IMR-90 (cell line): ENCODE measurements around the gene WBP2NL. TPM values are rescaled to one million over a fixed set of nuclear protein-coding genes. Genes with fewer than 3 reads are reported as not detected.

Source experiments
- ATAC-seq: fragments of 200-7000 bp; cut with Tn5 transposase; 2 replicates; pipeline ENCODE4 v1.9.1; 2020; ENCODE audit warnings: low read depth, mild to moderate bottlenecking, moderate library complexity
- BruUV-seq: library from RNA; stranded (reverse); fragments of 400-500 nt; replicated peaks from 2 replicates; lab custom pipeline; 2021; lab: Mats Ljungman, UMichigan
- CTCF ChIA-PET: fragments of 300-600 bp; formaldehyde crosslinking; extraction: SDS; loops from one replicate; lab custom pipeline; 2021; ENCODE audit warnings: antibody characterized with exemption; lab: Yijun Ruan, JAX
- POLR2A ChIA-PET: fragments of 300-600 bp; sonication (Branson Sonifier 250); formaldehyde crosslinking; loops from one replicate; lab custom pipeline; 2022; ENCODE audit warnings: antibody characterized with exemption; ENCODE audit not compliant: unreplicated experiment; lab: Charles Lee
- DNase-seq: peaks from one replicate; pipeline ENCODE4 v3.0.0; 2013
- H2AFZ ChIP-seq: replicated peaks from 2 replicates; pipeline ENCODE3; 2013; ENCODE audit warnings: low read length, mild to moderate bottlenecking; ENCODE audit not compliant: poor library complexity
- H2AK5ac ChIP-seq: 2 replicates; pipeline ENCODE4 v1.6.1; 2013; ENCODE audit warnings: low read depth, low read length, inconsistent platforms
- H2AK9ac ChIP-seq: replicated peaks from 2 replicates; pipeline ENCODE3; 2013; ENCODE audit warnings: mild to moderate bottlenecking, low read depth, low read length, moderate library complexity; ENCODE audit not compliant: poor library complexity
- H2BK120ac ChIP-seq: 2 replicates; pipeline ENCODE4 v1.6.1; 2013; ENCODE audit warnings: low read depth, low read length, inconsistent platforms
- H2BK15ac ChIP-seq: 3 replicates; pipeline ENCODE4 v1.6.1; 2013; ENCODE audit warnings: low read depth, low read length, inconsistent platforms
- H2BK20ac ChIP-seq: 2 replicates; pipeline ENCODE4 v1.6.1; 2013; ENCODE audit warnings: low read depth, mild to moderate bottlenecking, inconsistent platforms, low read length, moderate library complexity
- H2BK5ac ChIP-seq: 2 replicates; pipeline ENCODE4 v1.6.1; 2013; ENCODE audit warnings: mild to moderate bottlenecking, low read depth, low read length, inconsistent platforms; ENCODE audit not compliant: poor library complexity, severe bottlenecking
- H3K14ac ChIP-seq: replicated peaks from 2 replicates; pipeline ENCODE4 v1.6.1; 2013; ENCODE audit warnings: low read depth, low read length, inconsistent platforms
- H3K18ac ChIP-seq: 2 replicates; pipeline ENCODE4 v1.6.1; 2013; ENCODE audit warnings: low read depth, low read length, control low read depth
- H3K23ac ChIP-seq: 2 replicates; pipeline ENCODE4 v1.6.1; 2013; ENCODE audit warnings: low read depth, low read length, inconsistent platforms
- H3K27ac ChIP-seq: 2 replicates; pipeline ENCODE4 v1.5.1; 2013; ENCODE audit warnings: mild to moderate bottlenecking, control low read depth, low read length; ENCODE audit not compliant: insufficient read depth
- H3K27me3 ChIP-seq: 2 replicates; pipeline ENCODE4 v1.6.1; 2013; ENCODE audit warnings: low read length; ENCODE audit not compliant: control insufficient read depth, insufficient read depth
- H3K36me3 ChIP-seq: 2 replicates; pipeline ENCODE4 v1.6.1; 2013; ENCODE audit warnings: low read length, mixed read lengths; ENCODE audit not compliant: control insufficient read depth, insufficient read depth
- H3K4ac ChIP-seq: 2 replicates; pipeline ENCODE4 v1.6.1; 2013; ENCODE audit warnings: low read depth, low read length, inconsistent platforms
- H3K4me1 ChIP-seq: 2 replicates; pipeline ENCODE4 v1.6.1; 2013; ENCODE audit warnings: low read length, mixed read lengths; ENCODE audit not compliant: control insufficient read depth, insufficient read depth
- H3K4me2 ChIP-seq: 2 replicates; pipeline ENCODE4 v1.6.1; 2013; ENCODE audit warnings: low read depth, mild to moderate bottlenecking, control low read depth, low read length, moderate library complexity
- H3K4me3 ChIP-seq: 2 replicates; pipeline ENCODE4 v1.5.1; 2013; ENCODE audit warnings: low read depth, mild to moderate bottlenecking, control low read depth, low read length, moderate library complexity; ENCODE audit not compliant: insufficient read depth
- H3K56ac ChIP-seq: 2 replicates; pipeline ENCODE4 v1.6.1; 2013; ENCODE audit warnings: low read length, inconsistent platforms; ENCODE audit not compliant: insufficient read depth; ENCODE audit errors: extremely low read depth
- H3K79me1 ChIP-seq, 2 experiments: 2 replicates each; pipeline ENCODE4 v1.6.1; 2013; ENCODE audit warnings: low read length in 2 of 2, inconsistent platforms in 1 of 2, low read depth in 1 of 2
- H3K9ac ChIP-seq: 2 replicates; pipeline ENCODE4 v1.6.1; 2013; ENCODE audit warnings: low read depth, low read length, control low read depth
- H3K9me1 ChIP-seq: 2 replicates; pipeline ENCODE4 v1.6.1; 2013; ENCODE audit warnings: low read length, inconsistent platforms; ENCODE audit not compliant: insufficient read depth
- H3K9me3 ChIP-seq: 2 replicates; pipeline ENCODE4 v1.6.1; 2013; ENCODE audit warnings: low read length; ENCODE audit not compliant: control insufficient read depth, insufficient read depth
- H4K20me1 ChIP-seq: 2 replicates; pipeline ENCODE4 v1.6.1; 2013; ENCODE audit warnings: low read length, inconsistent platforms; ENCODE audit not compliant: insufficient read depth
- H4K5ac ChIP-seq: 2 replicates; pipeline ENCODE4 v1.6.1; 2013; ENCODE audit warnings: mild to moderate bottlenecking, low read depth, low read length, control low read depth
- H4K8ac ChIP-seq, 2 experiments: 2 replicates each; pipeline ENCODE4 v1.6.1; 2013; ENCODE audit warnings: low read depth in 2 of 2, low read length in 2 of 2, control low read depth in 1 of 2, inconsistent platforms in 1 of 2
- H4K91ac ChIP-seq: 2 replicates; pipeline ENCODE4 v1.6.1; 2013; ENCODE audit warnings: low read depth, low read length, inconsistent platforms; ENCODE audit not compliant: insufficient read depth
- BHLHE40 ChIP-seq: fragments of 150-350 bp; IDR thresholded peaks from 2 replicates; pipeline ENCODE4 v1.6.1; 2016; ENCODE audit warnings: mild to moderate bottlenecking, low read depth, low read length
- CEBPB ChIP-seq: IDR thresholded peaks from 2 replicates; pipeline ENCODE4 v1.6.1; 2012; ENCODE audit warnings: low read depth, low read length, improper control_type of control experiment
- MAZ ChIP-seq: IDR thresholded peaks from 2 replicates; pipeline ENCODE4 v1.6.1; 2012; ENCODE audit warnings: low read depth, mild to moderate bottlenecking, low read length, improper control_type of control experiment, moderate library complexity, borderline replicate concordance
- MXI1 ChIP-seq: IDR thresholded peaks from 2 replicates; pipeline ENCODE4 v1.6.1; 2012; ENCODE audit warnings: low read depth, mild to moderate bottlenecking, low read length, moderate library complexity, borderline replicate concordance
- NFE2L2 ChIP-seq: fragments of 150-350 bp; IDR thresholded peaks from 2 replicates; pipeline ENCODE4 v1.6.1; 2016; ENCODE audit warnings: low read depth, mild to moderate bottlenecking, low read length
- dilution Hi-C: fragments of 300-500 bp; cut with HindIII; formaldehyde crosslinking; loops from one replicate; pipeline ENCODE4 v1.14.3; 2018; ENCODE audit warnings: low sequenced_read_pairs; ENCODE audit not compliant: unreplicated experiment
- in situ Hi-C: fragments of 300-500 bp; cut with MboI; formaldehyde crosslinking; loops from 3 replicates; pipeline ENCODE4 v1.14.3; 2019; ENCODE audit warnings: low sequenced_read_pairs, inconsistent platforms, mixed read lengths
- intact Hi-C: fragments of 100-400 bp; cut with micrococcal nuclease; formaldehyde crosslinking; loops from 2 replicates; pipeline ENCODE4 v1.10.0; 2022
- polyA plus RNA-seq, 3 experiments: library from polyadenylated mRNA; depleted of rRNA; stranded (reverse); fragments of >200 nt; gene quantifications; 2 replicates each; pipeline ENCODE4 v1.2.3, GENCODE V29; 2012; ENCODE audit warnings: low replicate concordance in 1 of 3
- total RNA-seq: library from RNA; depleted of rRNA; stranded (reverse); fragments of >200 nt; gene quantifications from 2 replicates; pipeline ENCODE4 v1.2.3, GENCODE V29; 2012

Gene WBP2NL
- total and polyA plus RNA-seq, 2 of the 4 experiments (the other 2 are of a cell fraction), result not detected

DNA sequence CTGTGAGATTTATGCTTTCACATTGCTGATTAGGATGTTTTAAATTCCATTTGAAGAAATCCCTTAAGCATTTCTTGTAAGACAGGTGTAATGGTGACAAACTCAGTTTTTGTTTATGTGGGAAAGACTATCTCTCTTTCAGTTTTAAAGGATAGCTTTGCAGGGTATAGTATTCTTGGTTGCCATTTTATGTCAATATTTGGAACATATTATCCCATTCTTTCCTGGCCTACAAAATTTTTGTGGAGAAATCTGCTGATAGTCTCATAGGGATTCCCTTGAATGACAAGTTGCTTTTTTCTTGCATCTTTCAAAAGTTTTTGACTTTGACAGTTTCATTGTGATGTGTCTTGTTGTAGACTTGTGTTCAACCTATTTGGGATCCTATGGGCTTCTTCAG lies 43.2 kb downstream of the WBP2NL start:
- Histone ChIP-seq H4K8ac (no peak overlapping the region), H3K23ac (no peak overlapping the region), H3K9me1 (no peaks in the 10 kb centered on the region), H4K20me1 (no peaks in the 10 kb centered on the region), H3K4ac (no peak overlapping the region), H3K9me3 (peaks cover 7% of the 10 kb centered on the region), H3K4me2 (no peak overlapping the region), H3K14ac (no peak overlapping the region), H2AK9ac (no peak overlapping the region), H3K56ac (no peak overlapping the region), H2AFZ (no peak overlapping the region), H3K36me3 (no peaks in the 10 kb centered on the region), H3K9ac (no peak overlapping the region), H3K27ac (no peak overlapping the region), H2BK120ac (no peak overlapping the region), H2BK5ac (no peak overlapping the region), H2AK5ac (no peak overlapping the region), H2BK20ac (no peak overlapping the region), H3K18ac (no peak overlapping the region), H3K4me1 (no peaks in the 10 kb centered on the region), H4K5ac (no peak overlapping the region), H2BK15ac (no peak overlapping the region), H3K79me1 (no peaks in the 10 kb centered on the region), H3K4me3 (no peak overlapping the region), H3K27me3 (no peaks in the 10 kb centered on the region), H4K91ac (no peak overlapping the region)
- in situ Hi-C loops (no loop called here), intact Hi-C loops (no loop called here), dilution Hi-C loops (no loop called here)
- ChIA-PET CTCF (no interaction called here), POLR2A (no interaction called here)
- ATAC-seq, result no peak
- DNase-seq, result no peak
- TF ChIP-seq CEBPB (no peak), NFE2L2 (no peak), MXI1 (no peak), MAZ (no peak), BHLHE40 (no peak)
- no TSS peak for BruUV-seq
